GM21737 (cell line): ENCODE measurements around the gene IRF2BP1.

ENCODE experiments used
- ATAC-seq: cut with Tn5 transposase; IDR thresholded peaks from one replicate; pipeline ENCODE4 v1.9.1; 2021; ENCODE audit warnings: mild to moderate bottlenecking, moderate library complexity; ENCODE audit not compliant: unreplicated experiment

Gene IRF2BP1

GRCh38 chr19:45885556-45886426 lies at the start of gene IRF2BP1:
IRF2BP1 (minus strand) TSS chr19:45886141; CDS start chr19:45885774, 367 bp downstream.
- peak; percentile 43 for ATAC-seq

DNA sequence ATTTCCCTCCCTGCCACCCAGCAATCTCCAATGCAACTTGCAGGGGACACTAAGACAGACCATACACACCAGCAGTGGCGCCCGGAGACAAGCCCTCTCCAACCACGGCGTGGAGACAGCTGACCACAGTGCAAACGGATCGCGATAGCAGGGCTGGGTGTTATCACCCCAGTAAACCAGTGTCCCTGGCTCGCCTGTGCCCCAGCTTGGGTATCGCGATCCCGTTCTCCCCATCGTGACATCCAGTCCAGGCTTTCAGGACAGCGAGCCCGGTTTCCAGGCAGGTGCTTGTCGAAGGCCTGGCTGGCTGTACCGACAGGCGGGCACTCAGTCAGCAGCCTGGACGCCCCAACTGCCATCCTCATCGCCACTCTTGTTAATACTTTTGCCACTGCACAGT lies 49.3 kb upstream of the IRF2BP1 start:
- ATAC-seq = no peak

- no peak for ATAC-seq
These were observed 48.8 kb upstream of the IRF2BP1 start for GRCh38 chr19:45934551-45935230.

DNA sequence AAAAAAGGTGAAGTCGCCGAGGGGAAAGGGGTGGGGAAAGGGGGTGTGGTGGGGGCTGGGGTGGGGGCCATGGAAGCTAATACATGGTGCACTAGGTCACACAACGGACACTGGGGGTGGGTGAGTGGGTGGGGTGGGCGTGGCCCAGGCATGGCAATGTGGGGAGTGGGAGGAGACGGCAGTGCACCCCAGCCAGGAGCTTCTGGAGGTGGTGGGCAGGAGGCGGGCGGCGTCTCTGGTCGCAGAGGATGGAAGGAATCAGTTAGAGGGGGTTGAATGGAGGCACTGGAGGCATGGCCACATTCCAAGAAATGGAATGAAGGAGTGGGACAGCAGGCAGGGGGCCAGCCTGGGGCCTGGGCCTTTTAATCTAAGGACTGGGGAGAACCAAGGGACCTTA lies 47.8 kb upstream of the IRF2BP1 start:
- no peak for ATAC-seq

GRCh38 chr19:45931055-45931454 lies 45.1 kb upstream of the IRF2BP1 start:
- no peak for ATAC-seq

GRCh38 chr19:45929247-45929646 lies 43.3 kb upstream of the IRF2BP1 start:
- no peak for ATAC-seq

DNA sequence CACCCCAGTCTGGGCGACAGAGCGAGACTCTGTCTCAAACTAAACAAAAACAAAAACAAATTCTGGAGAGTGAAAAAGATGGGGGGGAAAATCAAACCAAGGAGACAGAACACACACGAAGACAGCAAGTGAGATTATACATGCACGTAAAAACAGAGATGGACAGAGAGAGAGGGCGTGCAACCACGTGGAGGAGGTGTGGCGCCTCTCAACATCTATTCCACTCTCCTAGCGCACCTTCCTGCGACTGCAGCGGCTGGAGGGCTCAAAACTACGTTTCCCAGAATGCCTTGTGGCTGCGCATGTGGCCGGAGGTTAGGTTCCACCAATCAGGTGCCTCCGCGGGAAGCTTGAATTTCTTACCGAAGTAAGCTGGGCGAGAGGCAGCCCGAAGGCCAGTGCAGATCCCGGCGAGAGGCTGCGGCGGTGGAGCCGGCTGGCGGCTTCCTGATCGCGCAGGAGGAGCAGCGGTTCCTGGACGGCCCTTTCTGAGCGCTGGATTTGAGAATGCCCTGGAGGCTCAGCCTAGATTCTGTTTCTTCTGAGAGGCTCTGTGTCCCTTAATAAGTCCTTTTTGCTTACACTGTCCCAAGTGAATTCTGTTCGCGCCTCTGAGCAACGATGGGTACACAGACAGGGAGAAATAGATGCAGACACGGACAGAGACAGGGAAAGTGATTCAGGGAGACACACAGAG lies 41.8 kb upstream of the IRF2BP1 start:
- no peak for ATAC-seq

- ATAC-seq = no peak
These were observed 39.0 kb upstream of the IRF2BP1 start for GRCh38 chr19:45924891-45925447.

DNA sequence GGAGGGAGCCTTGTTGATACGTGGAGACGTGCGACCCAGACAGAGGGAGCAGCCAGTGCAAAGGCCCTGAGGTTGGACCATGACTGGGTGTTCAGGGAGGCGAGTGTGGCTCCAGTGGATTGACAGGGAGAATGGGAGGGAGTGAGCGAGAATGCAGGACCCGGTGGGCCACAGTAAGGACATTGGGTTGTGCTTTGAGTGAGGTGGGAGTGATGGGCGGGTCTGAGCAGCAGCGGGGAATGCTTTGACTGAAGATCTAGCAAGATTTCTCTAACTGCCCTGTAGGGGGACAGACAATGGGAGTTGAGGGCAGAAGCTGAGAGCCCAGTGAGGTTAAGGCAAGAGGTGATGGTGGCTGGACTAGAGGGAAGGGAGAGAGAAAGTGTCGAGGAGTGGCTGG lies 36.3 kb upstream of the IRF2BP1 start:
- no peak for ATAC-seq

GRCh38 chr19:45920458-45920857 lies 34.5 kb upstream of the IRF2BP1 start:
- ATAC-seq = no peak

DNA sequence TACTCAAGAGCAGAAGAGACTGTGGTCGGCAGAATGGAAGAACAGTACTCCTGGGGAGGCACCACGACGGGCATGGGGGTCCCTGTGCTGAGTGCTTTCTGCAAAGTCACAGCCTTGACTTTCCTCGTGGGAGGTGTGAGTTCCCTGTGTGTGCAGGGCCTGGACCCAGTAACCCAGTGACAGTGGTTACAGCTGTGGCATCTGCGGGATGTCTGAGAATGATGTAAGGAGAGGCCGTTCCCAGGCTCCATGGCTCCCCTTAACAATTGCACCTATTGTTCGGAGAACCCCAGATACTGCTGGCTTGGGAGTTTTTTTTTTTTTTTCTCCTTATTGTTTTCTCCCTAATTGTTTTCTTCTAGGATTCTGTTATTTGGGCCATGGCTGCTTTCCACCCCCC lies 33.7 kb upstream of the IRF2BP1 start:
- no peak for ATAC-seq

DNA sequence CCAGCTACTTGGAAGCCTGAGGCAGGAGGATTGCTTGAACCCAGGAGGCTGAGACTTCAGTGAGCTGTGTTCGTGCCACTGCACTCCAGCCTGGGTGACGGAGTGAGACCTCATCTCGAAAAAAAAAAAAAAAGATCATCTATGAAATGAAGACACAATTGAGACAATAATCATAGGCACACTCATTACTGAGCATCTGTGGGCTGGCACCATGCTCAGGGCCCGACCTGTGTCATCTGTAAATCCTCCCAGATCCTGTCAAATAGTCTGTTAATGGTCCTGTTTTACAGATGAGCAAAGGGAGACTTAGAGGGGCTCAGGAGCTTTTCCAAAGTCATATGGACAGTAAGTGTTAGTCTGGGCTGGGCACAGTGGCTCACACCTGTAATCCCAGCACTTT lies 32.8 kb upstream of the IRF2BP1 start:
- no peak for ATAC-seq

DNA sequence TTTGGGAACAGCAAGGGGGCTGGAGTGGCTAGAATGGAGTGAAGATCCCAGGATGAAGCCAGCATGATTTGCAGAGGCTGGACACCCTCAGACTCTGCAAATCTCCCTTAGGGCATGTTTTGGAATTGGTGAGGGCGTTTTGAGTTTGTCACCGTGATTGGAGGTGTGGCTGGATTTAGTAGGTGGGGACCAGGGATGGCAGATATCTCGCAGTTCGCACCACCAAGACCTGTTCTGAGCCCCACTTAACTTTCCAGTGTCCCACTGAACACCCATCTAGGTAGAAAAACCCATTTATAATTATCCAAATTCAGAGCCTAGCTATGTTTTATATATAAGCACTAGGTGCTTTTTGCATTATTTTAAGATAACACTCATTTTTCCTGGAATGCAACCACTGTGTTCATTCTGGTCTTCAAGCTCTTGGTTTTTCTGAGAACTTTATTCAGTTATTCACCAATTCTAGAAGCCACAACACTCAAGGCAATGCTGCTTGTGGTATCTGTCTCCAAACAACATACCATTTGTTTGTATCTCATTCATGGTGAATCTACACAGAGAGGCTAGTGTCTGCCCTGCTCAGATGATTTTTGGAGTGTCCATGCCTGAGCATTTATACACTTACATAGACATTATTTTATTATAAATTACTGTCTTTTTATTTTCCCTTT lies 31.6 kb upstream of the IRF2BP1 start:
- ATAC-seq = no peak

- ATAC-seq = no peak
These were observed 28.2 kb upstream of the IRF2BP1 start, which contains the start of gene NANOS2 for GRCh38 chr19:45913874-45914830. NANOS2 (minus strand) TSS chr19:45914778; CDS start chr19:45914693, 85 bp downstream.

GRCh38 chr19:45911291-45911690 lies 25.4 kb upstream of the IRF2BP1 start:
- no peak for ATAC-seq

DNA sequence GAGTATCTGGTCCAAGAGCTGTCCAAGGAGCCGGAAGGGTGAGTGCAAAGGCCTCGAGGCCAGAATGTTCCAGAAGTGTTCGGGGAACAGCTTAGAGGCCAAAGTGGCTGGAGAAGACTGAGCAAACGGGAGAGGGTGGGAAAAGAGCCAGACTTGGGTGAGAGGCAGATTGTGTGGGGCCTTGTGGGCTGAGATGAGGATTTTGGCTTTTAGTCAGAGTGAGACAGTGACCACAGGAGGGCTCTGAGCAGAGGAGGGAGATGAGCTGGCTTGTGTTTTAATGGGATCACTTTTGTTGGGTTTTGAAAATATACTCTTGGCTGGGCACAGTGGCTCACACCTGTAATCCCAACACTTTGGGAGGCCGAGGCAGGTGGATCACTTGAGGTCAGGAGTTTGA lies 23.0 kb upstream of the IRF2BP1 start:
- no peak for ATAC-seq

DNA sequence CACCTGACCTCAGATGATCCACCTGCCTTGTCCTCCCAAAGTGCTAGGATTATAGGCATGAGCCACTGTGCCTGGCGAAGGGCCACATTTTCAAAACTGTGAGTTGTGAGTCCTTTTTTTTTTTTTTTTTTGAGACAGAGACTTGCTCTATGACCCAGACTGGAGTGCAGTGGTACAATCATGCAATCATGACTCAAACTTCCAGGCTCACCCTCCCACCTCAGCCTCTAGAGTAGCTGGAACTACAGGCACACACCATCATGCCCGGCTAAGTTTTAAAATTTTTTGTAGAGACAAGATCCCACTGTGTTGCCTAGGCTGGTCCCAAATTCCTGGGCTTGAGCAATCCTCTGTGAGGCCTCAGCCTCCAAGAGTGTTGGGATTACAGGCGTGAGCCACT lies 20.3 kb upstream of the IRF2BP1 start:
- no peak for ATAC-seq

- no peak for ATAC-seq
These were observed 19.1 kb upstream of the IRF2BP1 start for GRCh38 chr19:45905011-45905410.
